HEK293 (cell line): ENCODE results near the gene BIK.

Experiments used
- CTCF ChIA-PET: fragments of 350-600 bp; formaldehyde crosslinking; extraction: SDS; loops from one replicate; lab custom pipeline; 2021; ENCODE audit warnings: antibody characterized with exemption; lab: Yijun Ruan, JAX
- POLR2A ChIA-PET: fragments of 300-600 bp; formaldehyde crosslinking; extraction: SDS; loops from one replicate; lab custom pipeline; 2020; ENCODE audit warnings: antibody characterized with exemption, inconsistent platforms; lab: Yijun Ruan, JAX
- H3K27ac ChIP-seq: fragments of 200-500 bp; sonication (Bioruptor generic); 2 replicates; pipeline ENCODE4 v1.5.1; 2014; ENCODE audit warnings: low read depth, low read length, control low read depth, inconsistent platforms; ENCODE audit errors: extremely low read depth
- H3K36me3 ChIP-seq, 2 experiments: fragments of 200-500 bp in 1 of 2; sonication (Bioruptor generic) in 1 of 2; 1 replicate in 1 of 2; 2 replicates in 1 of 2; pipeline ENCODE4 v1.5.1; 2014 to 2017; ENCODE audit warnings: inconsistent platforms in 2 of 2, low read length in 2 of 2; ENCODE audit not compliant: control insufficient read depth in 2 of 2, insufficient read depth in 1 of 2
- H3K4me1 ChIP-seq: fragments of 200-500 bp; sonication (Bioruptor generic); 2 replicates; pipeline ENCODE4 v1.5.1; 2014; ENCODE audit warnings: mild to moderate bottlenecking, low read length, inconsistent platforms; ENCODE audit not compliant: control insufficient read depth, insufficient read depth
- H3K4me3 ChIP-seq: 2 replicates; pipeline ENCODE4 v1.5.1; 2011; ENCODE audit warnings: low read depth, mild to moderate bottlenecking, control low read depth, low read length, moderate library complexity
- H3K9me3 ChIP-seq: fragments of 200-500 bp; sonication (Bioruptor generic); 2 replicates; pipeline ENCODE4 v1.5.1; 2014; ENCODE audit warnings: low read depth, low read length, inconsistent platforms; ENCODE audit not compliant: control insufficient read depth, insufficient read depth
- ELK4 ChIP-seq: IDR thresholded peaks from 2 replicates; pipeline ENCODE4 v1.6.1; 2011; ENCODE audit warnings: mild to moderate bottlenecking, low read depth, low read length, borderline replicate concordance
- KLF1 ChIP-seq: fragments of 450-650 bp; formaldehyde crosslinking; IDR thresholded peaks from 2 replicates; pipeline ENCODE4 v1.5.1; 2016; ENCODE audit warnings: missing biosample characterization, missing genetic modification characterization
- KLF9 ChIP-seq: fragments of 450-650 bp; formaldehyde crosslinking; IDR thresholded peaks from 2 replicates; pipeline ENCODE4 v1.5.1; 2016; ENCODE audit warnings: missing biosample characterization, missing genetic modification characterization, low read depth
- OSR2 ChIP-seq: fragments of 450-650 bp; formaldehyde crosslinking; IDR thresholded peaks from 2 replicates; pipeline ENCODE4 v1.5.1; 2016; ENCODE audit warnings: missing biosample characterization, missing genetic modification characterization
- PRDM1 ChIP-seq: fragments of 450-650 bp; formaldehyde crosslinking; IDR thresholded peaks from 2 replicates; pipeline ENCODE4; 2016; ENCODE audit warnings: missing biosample characterization, missing genetic modification characterization
- SALL2 ChIP-seq: fragments of 450-650 bp; formaldehyde crosslinking; IDR thresholded peaks from 2 replicates; pipeline ENCODE4 v1.5.0; 2017; ENCODE audit warnings: missing biosample characterization, mild to moderate bottlenecking, missing genetic modification characterization, borderline replicate concordance
- SP2 ChIP-seq: fragments of 450-650 bp; formaldehyde crosslinking; IDR thresholded peaks from 2 replicates; pipeline ENCODE4 v1.5.1; 2016; ENCODE audit warnings: missing biosample characterization, missing genetic modification characterization
- ZBTB1 ChIP-seq: fragments of 450-650 bp; formaldehyde crosslinking; IDR thresholded peaks from 2 replicates; pipeline ENCODE4 v1.5.1; 2016; ENCODE audit warnings: missing biosample characterization, missing genetic modification characterization
- ZBTB20 ChIP-seq: fragments of 450-650 bp; formaldehyde crosslinking; IDR thresholded peaks from 2 replicates; pipeline ENCODE4 v1.5.1; 2016; ENCODE audit warnings: missing biosample characterization, missing genetic modification characterization
- ZBTB48 ChIP-seq: fragments of 450-650 bp; formaldehyde crosslinking; IDR thresholded peaks from 2 replicates; pipeline ENCODE4 v1.5.1; 2016; ENCODE audit warnings: missing biosample characterization, missing genetic modification characterization
- ZNF138 ChIP-seq: fragments of 450-650 bp; formaldehyde crosslinking; IDR thresholded peaks from 2 replicates; pipeline ENCODE4 v1.5.1; 2016; ENCODE audit warnings: missing biosample characterization, missing genetic modification characterization, borderline replicate concordance
- ZNF19 ChIP-seq: fragments of 450-650 bp; formaldehyde crosslinking; IDR thresholded peaks from 2 replicates; pipeline ENCODE4; 2016; ENCODE audit warnings: missing biosample characterization, missing genetic modification characterization, low read depth
- ZNF214 ChIP-seq: fragments of 450-650 bp; formaldehyde crosslinking; IDR thresholded peaks from 2 replicates; pipeline ENCODE4 v1.5.1; 2017; ENCODE audit warnings: missing biosample characterization, mild to moderate bottlenecking, missing genetic modification characterization, borderline replicate concordance
- ZNF366 ChIP-seq: fragments of 450-650 bp; formaldehyde crosslinking; conservative IDR thresholded peaks from 2 replicates; pipeline ENCODE4 v1.5.1; 2016; ENCODE audit warnings: missing biosample characterization, missing genetic modification characterization
- ZNF398 ChIP-seq: fragments of 450-650 bp; formaldehyde crosslinking; IDR thresholded peaks from 2 replicates; pipeline ENCODE4 v1.5.1; 2017; ENCODE audit warnings: missing biosample characterization, missing genetic modification characterization
- ZNF433 ChIP-seq: fragments of 450-650 bp; formaldehyde crosslinking; IDR thresholded peaks from 2 replicates; pipeline ENCODE4 v1.5.1; 2016; ENCODE audit warnings: missing biosample characterization, missing genetic modification characterization, low read depth
- ZNF544 ChIP-seq: fragments of 450-650 bp; formaldehyde crosslinking; IDR thresholded peaks from 2 replicates; pipeline ENCODE4 v1.5.0; 2017; ENCODE audit warnings: missing biosample characterization, missing genetic modification characterization
- ZNF600 ChIP-seq: fragments of 450-650 bp; formaldehyde crosslinking; IDR thresholded peaks from 2 replicates; pipeline ENCODE4 v1.5.1; 2016; ENCODE audit warnings: missing biosample characterization, missing genetic modification characterization
- ZNF707 ChIP-seq: fragments of 450-650 bp; formaldehyde crosslinking; IDR thresholded peaks from 2 replicates; pipeline ENCODE4 v1.5.1; 2016; ENCODE audit warnings: missing biosample characterization, missing genetic modification characterization
- ZNF792 ChIP-seq: fragments of 450-650 bp; formaldehyde crosslinking; IDR thresholded peaks from 2 replicates; pipeline ENCODE4 v1.5.1; 2016; ENCODE audit warnings: missing biosample characterization, missing genetic modification characterization
- ZSCAN16 ChIP-seq: fragments of 450-650 bp; formaldehyde crosslinking; IDR thresholded peaks from 2 replicates; pipeline ENCODE4 v1.5.1; 2016; ENCODE audit warnings: missing biosample characterization, missing genetic modification characterization
- ZSCAN30 ChIP-seq: fragments of 450-650 bp; IDR thresholded peaks from 2 replicates; pipeline ENCODE4 v1.5.1; 2018; ENCODE audit warnings: missing biosample characterization, mild to moderate bottlenecking, missing genetic modification characterization, moderate library complexity
- ZSCAN5A ChIP-seq: fragments of 450-650 bp; formaldehyde crosslinking; IDR thresholded peaks from 2 replicates; pipeline ENCODE4 v1.5.1; 2016; ENCODE audit warnings: missing biosample characterization, missing genetic modification characterization

The BIK gene

GRCh38 chr22:43152003-43152356 lies 41.4 kb downstream of the BIK start (continued):
- TF ChIP-seq ZNF214, result no peak
- TF ChIP-seq ZNF544 (tag by site-specific recombination), result no peak

GRCh38 chr22:43152357-43153071 lies 42.0 kb downstream of the BIK start:
- H3K4me1 ChIP-seq, result peaks cover 10% of the 10 kb centered on the region
- no peaks in the 10 kb centered on the region for H3K36me3 ChIP-seq
- POLR2A ChIA-PET, result interaction anchor here (0.5 to 3.1 kb wide), 2 partner anchors 35 to 39 kb away, joined by 4 to 10 read pairs; partner anchors contain the start of gene TTLL12
- no peak overlapping the region; the same call in 1 of the 2 replicates for H3K27ac ChIP-seq
- no peak overlapping the region for H3K4me3 ChIP-seq
- no peaks in the 10 kb centered on the region for H3K9me3 ChIP-seq
- TF ChIP-seq SALL2 (tag by site-specific recombination) (no peak), OSR2 (no peak), ZNF138 (no peak), ZNF433 (tag by site-specific recombination) (no peak), ZNF600 (tag by site-specific recombination) (no peak), KLF9 (tag by site-specific recombination) (no peak), SP2 (tag by site-specific recombination) (peak; percentile 25), ZNF792 (tag by site-specific recombination) (no peak), KLF1 (tag by site-specific recombination) (peak; percentile 86), ZSCAN16 (tag by site-specific recombination) (no peak), ZBTB48 (peak; percentile 80), ZNF707 (no peak), ZNF19 (tag by site-specific recombination) (no peak), ZBTB20 (tag by site-specific recombination) (no peak), PRDM1 (tag by site-specific recombination) (peak; percentile 95), ZNF366 (tag by site-specific recombination) (peak; percentile 95; the same call in 1 of the 2 replicates), ZSCAN30 (tag by site-specific recombination) (no peak), ZBTB1 (tag by site-specific recombination) (no peak), ZNF398 (tag by site-specific recombination) (no peak), ELK4 (no peak), ZSCAN5A (tag by site-specific recombination) (no peak)
- CTCF ChIA-PET, result no interaction called here
